GM21737 (cell line): ENCODE measurements around the gene FHOD1.

Source experiments
- ATAC-seq: cut with Tn5 transposase; IDR thresholded peaks from one replicate; pipeline ENCODE4 v1.9.1; 2021; ENCODE audit warnings: mild to moderate bottlenecking, moderate library complexity; ENCODE audit not compliant: unreplicated experiment

The FHOD1 gene

GRCh38 chr16:67193536-67193935, 53.7 kb downstream of the FHOD1 start:
- no peak for ATAC-seq

GRCh38 chr16:67192781-67193361, 54.4 kb downstream of the FHOD1 start:
- ATAC-seq, result no peak

GRCh38 chr16:67191995-67192681, 55.1 kb downstream of the FHOD1 start, which contains the start of gene E2F4:
Gene E2F4, plus strand, starts transcription at chr16:67192155. Its CDS starts 73 bp downstream, at chr16:67192228.
- peak; percentile 83 for ATAC-seq

DNA sequence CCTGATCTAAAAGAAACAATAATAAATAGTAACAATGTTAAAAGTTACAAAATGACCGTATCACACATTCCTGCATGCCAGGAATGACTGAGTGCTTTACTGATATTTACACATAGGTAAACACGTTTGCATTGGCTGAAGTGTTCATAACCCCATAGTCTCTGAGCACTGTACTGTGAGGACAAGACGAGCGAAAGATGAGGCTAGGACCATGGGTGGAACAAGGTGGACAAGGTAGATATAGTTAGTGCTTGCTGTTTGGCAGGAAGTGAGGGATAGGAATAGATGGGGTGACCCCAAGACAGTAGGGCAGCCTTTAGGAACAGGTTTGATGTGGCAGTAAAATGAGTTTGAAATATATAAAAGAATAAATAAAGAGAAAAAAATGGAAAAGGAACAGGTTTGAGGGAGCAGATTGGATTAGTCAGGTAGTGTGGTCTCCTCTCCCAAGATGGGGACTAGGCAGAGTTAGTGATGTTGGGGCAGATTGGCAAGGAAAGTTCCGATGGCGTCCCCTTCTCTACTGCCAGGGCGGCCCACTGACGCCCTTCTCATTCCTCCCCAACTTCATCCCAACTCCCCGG, 55.8 kb downstream of the FHOD1 start:
- ATAC-seq, result no peak

DNA sequence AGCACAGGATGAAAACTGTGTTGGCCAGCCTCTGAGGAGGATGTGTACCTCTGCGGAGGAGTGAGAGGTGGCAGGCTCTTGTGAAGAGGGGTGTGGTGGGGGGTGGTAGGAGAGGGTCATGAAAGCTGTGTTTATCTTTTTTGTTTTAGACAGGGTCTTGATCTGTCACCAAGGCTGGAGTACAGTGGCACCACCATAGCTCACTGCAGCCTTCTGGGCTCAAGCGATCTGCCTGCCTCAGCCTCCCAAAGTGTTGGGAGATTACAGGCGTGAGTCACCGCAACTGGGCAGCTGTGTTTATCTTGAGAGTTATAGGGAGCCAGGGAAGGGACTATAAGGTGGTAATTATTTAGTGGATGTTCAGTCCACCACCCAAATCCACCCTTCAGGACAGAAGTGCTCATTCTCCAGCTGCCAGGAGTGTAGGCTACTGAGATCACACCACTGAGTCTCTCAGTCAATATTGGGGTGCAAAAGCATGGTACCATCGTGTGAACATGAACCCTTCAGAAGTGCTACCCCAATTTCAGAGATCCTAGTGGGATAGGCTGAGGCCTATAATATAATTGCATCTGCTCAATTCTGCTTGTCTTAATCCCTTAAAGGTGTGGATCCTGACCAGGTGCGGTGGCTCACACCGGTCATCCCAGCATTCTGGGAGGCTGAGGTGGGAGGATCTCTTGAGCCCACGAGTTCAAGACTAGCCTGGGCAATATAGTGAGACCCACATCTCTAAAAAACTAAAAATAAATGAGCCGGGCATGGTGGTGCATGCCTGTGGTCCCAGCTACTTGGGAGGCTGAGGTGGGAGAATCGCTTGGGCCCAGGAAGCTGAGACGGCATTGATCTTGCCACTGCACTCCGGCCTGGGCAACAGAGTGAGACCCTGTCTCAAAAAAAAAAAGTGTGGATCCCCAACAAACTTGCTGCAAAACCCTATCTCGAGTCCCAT, 56.6 kb downstream of the FHOD1 start:
- no peak for ATAC-seq

GRCh38 chr16:67190041-67190440, 57.2 kb downstream of the FHOD1 start, which contains the start of gene EXOC3L1:
Gene EXOC3L1, minus strand, starts transcription at chr16:67190136. Its CDS starts 460 bp downstream, at chr16:67189676.
- no peak for ATAC-seq

- no peak for ATAC-seq
Measured at GRCh38 chr16:67188798-67189197, 58.5 kb downstream of the FHOD1 start.

- ATAC-seq, result no peak
Measured at GRCh38 chr16:67188323-67188722, 59.0 kb downstream of the FHOD1 start.

DNA sequence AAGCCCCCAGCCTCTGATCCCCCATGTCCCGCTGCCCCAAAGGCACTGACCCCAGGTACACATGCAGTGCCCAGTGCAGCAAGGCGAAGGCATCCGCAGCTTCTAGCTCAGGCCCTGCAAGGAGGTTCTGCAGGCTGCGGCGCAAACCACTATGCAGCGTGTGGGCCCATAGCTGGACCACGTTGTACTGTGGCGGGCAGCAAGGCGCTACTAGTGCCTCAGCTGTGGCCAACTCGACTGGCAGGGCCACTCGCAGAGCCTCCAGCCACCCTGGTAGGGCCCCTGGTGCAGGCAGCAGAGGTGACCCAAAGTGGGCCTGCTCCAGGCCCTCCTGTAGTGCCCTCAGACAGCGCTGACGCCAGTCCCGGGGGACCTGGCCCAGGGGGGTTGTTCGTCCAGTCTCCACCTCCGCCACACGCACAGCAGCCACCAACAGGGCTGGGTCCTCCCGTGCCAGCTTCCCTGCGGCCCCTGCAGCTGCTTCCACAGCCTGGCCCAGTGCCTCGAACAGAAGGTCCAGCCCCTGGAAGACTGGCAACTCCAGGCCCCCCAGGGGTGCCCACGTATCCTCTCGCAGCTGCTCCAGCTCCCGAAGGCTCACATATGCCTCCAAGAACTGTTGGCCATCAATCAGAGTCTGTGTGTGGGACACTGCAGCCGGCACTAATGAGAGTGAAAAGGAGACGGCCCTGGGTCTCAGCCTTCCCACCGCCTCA, 59.9 kb downstream of the FHOD1 start:
- no peak for ATAC-seq

DNA sequence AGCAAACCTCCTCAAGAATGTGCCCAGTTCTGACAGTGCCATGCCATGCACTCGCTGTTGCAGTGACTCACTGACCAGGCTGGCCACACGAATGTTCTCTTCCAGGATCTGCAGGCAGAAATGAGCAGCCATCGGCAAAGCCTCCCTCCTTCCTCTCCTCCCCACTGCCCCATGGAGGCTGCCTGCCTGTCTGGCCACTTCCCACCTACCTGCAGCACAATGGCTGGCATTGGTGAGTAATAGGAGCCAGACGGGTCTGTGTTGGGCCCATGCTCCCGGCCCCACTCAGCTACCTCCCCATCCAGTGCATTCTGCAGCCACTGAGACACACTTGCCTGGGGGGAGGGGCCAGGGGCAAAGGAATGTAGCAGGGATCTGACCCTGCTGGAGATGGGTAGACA, 60.7 kb downstream of the FHOD1 start:
- no peak for ATAC-seq

DNA sequence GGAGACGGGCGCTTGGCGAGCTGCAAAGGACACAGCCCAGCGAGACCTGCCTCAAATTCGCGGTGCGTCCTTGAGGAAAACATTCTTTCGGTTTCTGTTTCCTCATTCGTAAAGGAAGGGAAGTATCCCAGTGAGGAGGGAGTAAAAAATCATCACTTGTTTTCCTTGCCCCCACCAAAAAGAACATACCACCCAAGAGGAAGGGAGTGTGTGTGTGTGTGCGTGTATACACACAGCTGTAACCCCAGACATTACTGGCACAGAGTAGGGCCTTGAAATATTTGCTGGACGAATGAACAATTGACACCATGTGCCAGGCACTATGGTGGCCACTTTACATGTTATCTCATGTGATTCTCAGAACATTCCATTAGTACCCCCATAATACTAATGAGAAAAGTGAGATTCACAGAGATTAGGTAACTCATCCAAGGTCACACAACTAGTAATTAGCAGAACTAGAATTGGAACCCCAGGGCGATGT, 61.6 kb downstream of the FHOD1 start:
- ATAC-seq, result no peak

- peak; percentile 27 for ATAC-seq
Measured at GRCh38 chr16:67184995-67185650, 62.2 kb downstream of the FHOD1 start.

- ATAC-seq, result peak; percentile 9
Measured at GRCh38 chr16:67184453-67184994, 62.8 kb downstream of the FHOD1 start.

DNA sequence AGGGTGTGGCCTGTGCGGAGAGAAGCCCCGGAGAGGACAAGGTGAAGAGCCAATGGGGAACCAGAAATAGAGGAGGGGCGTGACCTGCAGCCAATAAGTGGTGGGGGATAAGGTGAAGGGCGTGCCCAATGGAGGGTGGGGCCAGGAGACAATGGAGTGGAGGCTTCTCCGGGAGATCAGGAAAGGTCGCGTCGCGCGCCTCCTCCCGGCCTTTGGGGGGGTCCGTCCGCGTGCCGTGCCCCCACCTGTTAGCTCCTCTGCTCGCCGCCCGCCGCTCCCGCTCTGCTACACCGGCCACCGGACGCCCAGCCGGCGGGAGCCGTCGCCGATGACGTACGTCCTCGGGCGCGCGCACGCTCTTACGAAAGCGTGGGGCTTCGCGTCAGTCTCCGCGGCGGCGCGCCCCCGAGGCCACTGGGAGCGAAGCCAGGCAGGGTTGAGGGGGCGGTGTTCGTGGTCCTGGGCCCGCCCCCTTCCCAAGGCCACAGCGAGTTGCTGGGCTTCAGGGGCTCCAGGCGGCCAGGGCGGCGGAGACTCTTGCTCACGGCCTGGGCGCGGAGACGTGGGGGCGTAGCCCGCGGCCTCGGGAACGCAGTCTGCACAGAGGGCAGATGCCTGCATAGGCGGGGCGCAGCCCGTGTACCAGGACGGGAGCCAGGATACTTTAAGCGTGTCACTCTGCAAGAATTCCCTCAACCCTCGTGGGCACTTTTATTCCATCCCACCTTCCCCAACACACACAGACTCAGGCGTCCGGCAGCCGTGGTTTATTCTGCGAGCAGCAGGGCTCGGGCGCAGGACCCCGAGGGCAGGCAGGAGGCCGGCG, 63.4 kb downstream of the FHOD1 start, which contains the start of gene MATCAP1:
Gene MATCAP1, minus strand, starts transcription at position 337 of the 826 bp plus-strand sequence. CDS start 3,353 bp downstream, outside the sequence.
- peak; percentile 85 for ATAC-seq

GRCh38 chr16:67183284-67183626, 64.0 kb downstream of the FHOD1 start:
- ATAC-seq, result no peak

DNA sequence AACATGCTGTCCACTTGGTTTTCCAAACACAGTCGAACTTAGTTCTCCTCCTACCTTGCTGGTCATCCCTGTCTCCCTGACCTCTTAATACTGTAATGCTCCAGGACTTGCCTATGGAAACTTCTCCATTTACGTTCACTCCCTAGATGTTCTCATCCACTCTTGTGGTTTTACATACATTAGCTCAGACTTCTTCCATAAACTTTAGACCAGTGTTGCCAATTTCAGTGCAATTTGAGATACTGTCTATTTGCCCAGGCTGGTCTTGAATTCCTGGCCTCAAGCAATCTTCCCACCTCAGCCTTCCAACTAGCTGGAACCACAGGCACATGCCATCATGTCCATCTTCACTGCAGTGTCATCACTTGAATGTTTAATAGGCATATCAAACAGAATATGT, 65.0 kb downstream of the FHOD1 start:
- ATAC-seq, result no peak

- ATAC-seq, result no peak
Measured at GRCh38 chr16:67181346-67181745, 65.9 kb downstream of the FHOD1 start.

GRCh38 chr16:67180166-67180565, 67.1 kb downstream of the FHOD1 start:
- ATAC-seq, result no peak
